ENCODE measurements around the gene UPK3A.

DNA sequence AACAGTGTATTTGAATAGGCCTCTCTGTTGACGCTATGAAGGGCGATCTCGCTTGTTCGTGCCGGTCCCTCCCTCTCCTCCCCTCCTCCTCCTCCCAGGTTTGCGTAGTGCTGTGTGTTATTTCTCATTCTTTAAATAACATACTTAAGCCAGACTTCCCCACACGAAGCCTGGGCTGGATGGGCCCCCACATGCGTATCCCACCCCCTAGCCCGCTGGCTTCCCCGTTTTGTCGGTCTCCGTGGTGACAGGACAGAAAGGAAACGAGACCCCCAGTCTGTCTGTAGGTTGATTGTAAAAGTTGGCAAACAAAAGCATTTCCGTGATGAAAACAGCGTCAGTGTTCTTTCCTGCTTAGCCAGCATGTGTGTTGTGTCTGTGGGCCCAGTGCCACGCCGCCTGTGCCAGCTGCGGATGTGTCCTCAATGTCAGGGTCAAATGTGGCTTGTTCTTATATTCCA lies 52.3 kb downstream of the UPK3A start:
- TF ChIP-seq, protein P1, sequence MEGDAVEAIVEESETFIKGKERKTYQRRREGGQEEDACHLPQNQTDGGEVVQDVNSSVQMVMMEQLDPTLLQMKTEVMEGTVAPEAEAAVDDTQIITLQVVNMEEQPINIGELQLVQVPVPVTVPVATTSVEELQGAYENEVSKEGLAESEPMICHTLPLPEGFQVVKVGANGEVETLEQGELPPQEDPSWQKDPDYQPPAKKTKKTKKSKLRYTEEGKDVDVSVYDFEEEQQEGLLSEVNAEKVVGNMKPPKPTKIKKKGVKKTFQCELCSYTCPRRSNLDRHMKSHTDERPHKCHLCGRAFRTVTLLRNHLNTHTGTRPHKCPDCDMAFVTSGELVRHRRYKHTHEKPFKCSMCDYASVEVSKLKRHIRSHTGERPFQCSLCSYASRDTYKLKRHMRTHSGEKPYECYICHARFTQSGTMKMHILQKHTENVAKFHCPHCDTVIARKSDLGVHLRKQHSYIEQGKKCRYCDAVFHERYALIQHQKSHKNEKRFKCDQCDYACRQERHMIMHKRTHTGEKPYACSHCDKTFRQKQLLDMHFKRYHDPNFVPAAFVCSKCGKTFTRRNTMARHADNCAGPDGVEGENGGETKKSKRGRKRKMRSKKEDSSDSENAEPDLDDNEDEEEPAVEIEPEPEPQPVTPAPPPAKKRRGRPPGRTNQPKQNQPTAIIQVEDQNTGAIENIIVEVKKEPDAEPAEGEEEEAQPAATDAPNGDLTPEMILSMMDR (conservative IDR thresholded peaks at IDR 0.05), result no peak
- TF ChIP-seq ZFX (IDR thresholded peaks at IDR 0.05), result no peak
